GM12891 (cell line): ENCODE results near the gene SORBS1.

Source experiments
- PAX5 ChIP-seq: IDR thresholded peaks from 2 replicates; pipeline ENCODE4 v1.6.1; 2011; ENCODE audit warnings: low read length, moderate library complexity, mild to moderate bottlenecking; ENCODE audit not compliant: insufficient read depth, severe bottlenecking
- POLR2A ChIP-seq: IDR thresholded peaks from 2 replicates; pipeline ENCODE4 v1.6.1; 2011; ENCODE audit warnings: low read depth, low read length, control low read depth
- POLR2AphosphoS5 ChIP-seq: IDR thresholded peaks from 2 replicates; pipeline ENCODE4 v1.6.1; 2011; ENCODE audit warnings: low read depth, low read length, control low read depth
- POU2F2 ChIP-seq: IDR thresholded peaks from 2 replicates; pipeline ENCODE4 v1.6.1; 2011; ENCODE audit warnings: low read depth, mild to moderate bottlenecking, control low read depth, low read length, moderate library complexity
- SPI1 ChIP-seq: IDR thresholded peaks from 2 replicates; pipeline ENCODE4 v1.6.1; 2011; ENCODE audit warnings: low read depth, low read length, control low read depth
- TAF1 ChIP-seq: IDR thresholded peaks from 2 replicates; pipeline ENCODE4 v1.6.1; 2011; ENCODE audit warnings: low read depth, low read length, control low read depth

GRCh38 chr10:95472304-95473088 is 88.7 kb downstream of the SORBS1 start:
- TF ChIP-seq POLR2A: no peak
- TF ChIP-seq POLR2AphosphoS5: no peak
- TF ChIP-seq PAX5: no peak
- TF ChIP-seq TAF1: no peak
- no peak for TF ChIP-seq SPI1
- no peak for TF ChIP-seq POU2F2
